Parathyroid adenoma (tissue), 2 donors: Measurements from ENCODE around the gene AIM2.
"Not testable (repeated sequence)": the region's sequence is repeated elsewhere in the genome, so short reads cannot be mapped to it uniquely, and the experiment has no call there.

ENCODE experiments used
- H2AFZ ChIP-seq: fragments of 300-600 bp; sonication (generic); one replicate; pipeline ENCODE4 v1.7.0; 2017; ENCODE audit warnings: antibody characterized with exemption, mild to moderate bottlenecking
- H3K27ac ChIP-seq: fragments of 300-600 bp; sonication (generic); one replicate; pipeline ENCODE4 v1.7.0; 2017
- H3K27me3 ChIP-seq: fragments of 300-600 bp; sonication (generic); one replicate; pipeline ENCODE4 v1.7.0; 2017; ENCODE audit warnings: low read length; ENCODE audit not compliant: control insufficient read depth, insufficient read depth
- H3K36me3 ChIP-seq: fragments of 300-600 bp; sonication (generic); one replicate; pipeline ENCODE4 v1.7.0; 2017; ENCODE audit warnings: low read length; ENCODE audit not compliant: control insufficient read depth, insufficient read depth
- H3K4me1 ChIP-seq: fragments of 300-600 bp; sonication (generic); one replicate; pipeline ENCODE4 v1.7.0; 2017; ENCODE audit warnings: control low read depth
- H3K4me2 ChIP-seq: fragments of 300-600 bp; sonication (generic); one replicate; pipeline ENCODE4 v1.7.0; 2017; ENCODE audit warnings: low read length
- H3K4me3 ChIP-seq: fragments of 300-600 bp; sonication (generic); one replicate; pipeline ENCODE4 v1.7.0; 2017; ENCODE audit warnings: low read depth, low read length
- H3K79me2 ChIP-seq: fragments of 300-600 bp; sonication (generic); one replicate; pipeline ENCODE4 v1.7.0; 2017; ENCODE audit warnings: control low read depth
- H3K9ac ChIP-seq: fragments of 300-600 bp; sonication (generic); one replicate; pipeline ENCODE4 v1.7.0; 2017; ENCODE audit warnings: mild to moderate bottlenecking
- H3K9me3 ChIP-seq: fragments of 300-600 bp; sonication (generic); one replicate; pipeline ENCODE4 v1.7.0; 2017; ENCODE audit warnings: low read length; ENCODE audit not compliant: control insufficient read depth
- TF ChIP-seq, protein P1 (sequence below): fragments of 300-600 bp; sonication (generic); IDR thresholded peaks from one replicate; pipeline ENCODE4 v1.7.0; 2017; ENCODE audit warnings: antibody characterized with exemption, mild to moderate bottlenecking
- donor health status: primary hyperparathyroidism.

Gene AIM2

DNA sequence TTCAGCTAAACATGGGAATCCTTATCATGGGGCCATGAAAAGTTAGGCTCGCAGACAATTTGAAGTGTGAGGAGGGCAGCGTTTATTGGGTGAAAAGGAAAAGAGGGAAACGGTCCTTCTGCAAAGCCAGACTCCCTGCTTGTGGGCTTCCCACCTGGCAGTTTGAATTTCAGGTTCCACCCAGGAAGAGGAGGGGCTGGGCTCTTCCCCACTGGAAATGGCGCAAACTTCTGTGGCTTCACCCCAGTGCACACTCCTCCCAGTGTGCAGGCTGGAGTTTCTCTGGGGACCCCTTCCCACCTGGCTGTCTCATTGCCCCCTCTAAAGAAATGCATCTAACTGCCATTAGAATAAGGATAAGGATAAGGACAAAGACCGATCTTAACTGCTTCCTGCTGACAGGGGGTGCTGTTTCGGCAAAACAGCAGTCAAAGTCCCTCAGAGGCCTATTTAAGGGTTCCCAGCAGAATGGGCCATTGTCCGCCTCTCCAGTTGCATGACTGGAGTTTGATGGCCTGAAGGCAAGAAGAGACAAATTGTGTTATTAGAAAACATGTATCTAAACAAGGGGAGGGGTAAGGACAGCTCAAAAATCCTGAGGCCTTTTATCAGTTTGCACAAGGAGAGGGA is 20.4 kb downstream of the AIM2 start:
- Histone ChIP-seq H3K4me3 (no peak overlapping the region), H3K27me3 (no peaks in the 10 kb centered on the region), H3K4me2 (no peak overlapping the region), H2AFZ (no peak overlapping the region), H3K79me2 (no peaks in the 10 kb centered on the region), H3K27ac (no peak overlapping the region), H3K9me3 (no peaks in the 10 kb centered on the region), H3K36me3 (no peaks in the 10 kb centered on the region), H3K4me1 (no peaks in the 10 kb centered on the region), H3K9ac (no peak overlapping the region)
- TF ChIP-seq, protein P1, sequence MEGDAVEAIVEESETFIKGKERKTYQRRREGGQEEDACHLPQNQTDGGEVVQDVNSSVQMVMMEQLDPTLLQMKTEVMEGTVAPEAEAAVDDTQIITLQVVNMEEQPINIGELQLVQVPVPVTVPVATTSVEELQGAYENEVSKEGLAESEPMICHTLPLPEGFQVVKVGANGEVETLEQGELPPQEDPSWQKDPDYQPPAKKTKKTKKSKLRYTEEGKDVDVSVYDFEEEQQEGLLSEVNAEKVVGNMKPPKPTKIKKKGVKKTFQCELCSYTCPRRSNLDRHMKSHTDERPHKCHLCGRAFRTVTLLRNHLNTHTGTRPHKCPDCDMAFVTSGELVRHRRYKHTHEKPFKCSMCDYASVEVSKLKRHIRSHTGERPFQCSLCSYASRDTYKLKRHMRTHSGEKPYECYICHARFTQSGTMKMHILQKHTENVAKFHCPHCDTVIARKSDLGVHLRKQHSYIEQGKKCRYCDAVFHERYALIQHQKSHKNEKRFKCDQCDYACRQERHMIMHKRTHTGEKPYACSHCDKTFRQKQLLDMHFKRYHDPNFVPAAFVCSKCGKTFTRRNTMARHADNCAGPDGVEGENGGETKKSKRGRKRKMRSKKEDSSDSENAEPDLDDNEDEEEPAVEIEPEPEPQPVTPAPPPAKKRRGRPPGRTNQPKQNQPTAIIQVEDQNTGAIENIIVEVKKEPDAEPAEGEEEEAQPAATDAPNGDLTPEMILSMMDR = no peak

DNA sequence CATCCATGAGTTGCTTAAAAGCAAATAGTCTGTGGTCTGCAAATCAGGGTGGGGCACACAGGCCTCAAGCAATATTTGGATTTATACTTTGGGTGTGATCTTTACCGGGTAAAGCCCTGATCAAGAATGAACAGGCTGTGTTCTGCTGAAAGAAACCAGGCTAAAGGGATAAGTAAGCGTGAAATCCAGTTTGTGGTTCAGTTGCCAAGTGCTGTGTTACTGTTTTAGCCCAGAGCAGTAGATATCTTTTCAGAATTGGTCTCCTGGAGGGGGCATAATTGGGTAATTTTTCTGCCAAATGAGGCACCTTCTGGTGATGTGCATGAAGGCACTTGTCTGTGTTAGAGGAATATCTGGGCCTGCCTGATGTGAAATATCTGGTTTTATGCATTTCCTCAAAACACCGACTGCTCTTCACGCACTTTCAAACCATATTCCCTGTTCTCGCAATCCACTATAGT is 21.4 kb downstream of the AIM2 start:
- no peak overlapping the region for H3K27ac ChIP-seq
- no peak overlapping the region for H3K4me2 ChIP-seq
- H2AFZ ChIP-seq = no peak overlapping the region
- no peak overlapping the region for H3K9ac ChIP-seq
- no peak overlapping the region for H3K4me3 ChIP-seq
- H3K9me3 ChIP-seq = no peaks in the 10 kb centered on the region
- no peaks in the 10 kb centered on the region for H3K4me1 ChIP-seq
- no peaks in the 10 kb centered on the region for H3K36me3 ChIP-seq
- TF ChIP-seq, protein P1 = no peak
- H3K79me2 ChIP-seq = no peaks in the 10 kb centered on the region
- no peaks in the 10 kb centered on the region for H3K27me3 ChIP-seq

DNA sequence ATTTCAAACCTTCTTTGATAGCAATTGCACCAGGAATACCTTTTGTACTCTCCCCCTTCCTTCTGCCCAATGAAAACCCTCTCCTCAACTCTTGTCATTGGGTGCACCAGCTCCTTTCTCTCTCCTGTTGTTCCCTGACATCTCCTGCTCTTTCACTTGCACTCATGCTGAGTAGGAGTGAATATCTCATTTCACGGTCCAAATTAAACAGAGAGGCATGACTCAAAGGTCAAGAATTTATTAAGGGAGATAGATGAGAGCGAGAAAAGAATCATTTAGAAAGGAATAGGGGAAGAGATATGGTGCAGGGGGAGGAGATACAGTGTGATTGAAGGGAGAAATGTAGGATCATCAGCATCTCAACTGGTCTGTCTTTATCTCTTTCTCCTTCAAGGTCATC is 22.1 kb downstream of the AIM2 start:
- no peak overlapping the region for H3K27ac ChIP-seq
- H3K4me3 ChIP-seq = no peak overlapping the region
- H3K4me1 ChIP-seq = no peaks in the 10 kb centered on the region
- TF ChIP-seq, protein P1 = no peak
- no peaks in the 10 kb centered on the region for H3K36me3 ChIP-seq
- no peaks in the 10 kb centered on the region for H3K27me3 ChIP-seq
- H2AFZ ChIP-seq = no peak overlapping the region
- H3K9ac ChIP-seq = no peak overlapping the region
- H3K4me2 ChIP-seq = no peak overlapping the region
- no peaks in the 10 kb centered on the region for H3K79me2 ChIP-seq
- no peaks in the 10 kb centered on the region for H3K9me3 ChIP-seq

DNA sequence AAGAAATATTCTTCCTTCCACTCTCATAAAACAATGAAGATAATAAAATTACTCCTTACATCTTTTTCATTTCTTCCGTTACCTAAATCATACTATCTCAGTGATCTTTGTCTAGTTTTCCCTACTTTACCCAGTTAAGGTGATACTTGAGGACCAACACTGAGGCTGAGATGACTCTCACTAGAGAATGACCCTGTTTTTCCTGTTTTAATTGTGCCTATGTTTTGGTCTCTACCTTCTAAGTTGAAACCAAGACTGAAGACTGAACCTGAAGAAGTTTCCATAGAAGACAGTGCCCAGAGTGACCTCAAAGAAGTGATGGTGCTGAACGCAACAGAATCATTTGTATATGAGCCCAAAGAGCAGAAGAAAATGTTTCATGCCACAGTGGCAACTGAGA is 25.1 kb downstream of the AIM2 start:
- H3K36me3 ChIP-seq = no peaks in the 10 kb centered on the region

DNA sequence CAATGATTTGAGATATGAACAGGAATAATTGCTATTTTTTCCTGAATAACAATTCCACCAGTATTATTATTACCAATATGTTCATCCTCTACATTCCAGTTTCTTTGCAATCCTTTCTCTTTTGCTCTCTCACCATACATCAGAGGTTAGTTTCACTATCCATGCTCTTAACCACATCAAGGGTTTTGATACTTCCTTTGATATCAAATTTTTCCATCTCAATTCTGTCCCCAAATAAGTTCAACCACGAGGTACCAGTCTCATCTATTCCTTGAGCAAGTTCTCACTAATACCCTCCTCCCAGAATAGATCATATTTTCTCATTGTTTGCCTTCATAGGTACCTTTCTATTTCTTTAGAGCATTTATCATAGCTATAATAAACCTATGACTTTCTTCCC is 30.1 kb downstream of the AIM2 start:
- not testable (repeated sequence) for H3K9ac ChIP-seq, H3K27ac ChIP-seq, H2AFZ ChIP-seq, H3K27me3 ChIP-seq, H3K36me3 ChIP-seq, H3K4me2 ChIP-seq, H3K4me3 ChIP-seq, H3K79me2 ChIP-seq, H3K4me1 ChIP-seq, H3K9me3 ChIP-seq

More for the DNA sequence above, 25.1 kb downstream of the AIM2 start:
- Histone ChIP-seq H2AFZ (no peak overlapping the region), H3K27me3 (no peaks in the 10 kb centered on the region), H3K4me2 (no peak overlapping the region), H3K9ac (no peak overlapping the region), H3K9me3 (no peaks in the 10 kb centered on the region), H3K27ac (no peak overlapping the region), H3K4me3 (no peak overlapping the region), H3K4me1 (no peaks in the 10 kb centered on the region), H3K79me2 (no peaks in the 10 kb centered on the region)
- TF ChIP-seq, protein P1 = no peak
